Gastrocnemius medialis (tissue), 4 donors: Measurements from ENCODE around the gene RASSF8.

Experiments used
- POLR2A ChIP-seq, 2 donors: fragments of 450-650 bp; IDR thresholded peaks; one replicate each; pipeline ENCODE4 v1.6.1; 2017; ENCODE audit warnings: antibody characterized with exemption in 2 of 2, mild to moderate bottlenecking in 2 of 2, moderate library complexity in 2 of 2
- TF ChIP-seq, protein P1 (sequence below), 5 experiments: fragments of 450-650 bp in 3 of 5; fragments of 200-600 bp in 2 of 5; sonication (generic) in 2 of 5; IDR thresholded peaks in 4 of 5; conservative IDR thresholded peaks in 1 of 5; 1 replicate in 4 of 5; 2 replicates in 1 of 5; pipeline ENCODE4 v1.5.1; 2016 to 2019; ENCODE audit warnings: antibody characterized with exemption in 5 of 5, mild to moderate bottlenecking in 3 of 5, moderate library complexity in 3 of 5

DNA sequence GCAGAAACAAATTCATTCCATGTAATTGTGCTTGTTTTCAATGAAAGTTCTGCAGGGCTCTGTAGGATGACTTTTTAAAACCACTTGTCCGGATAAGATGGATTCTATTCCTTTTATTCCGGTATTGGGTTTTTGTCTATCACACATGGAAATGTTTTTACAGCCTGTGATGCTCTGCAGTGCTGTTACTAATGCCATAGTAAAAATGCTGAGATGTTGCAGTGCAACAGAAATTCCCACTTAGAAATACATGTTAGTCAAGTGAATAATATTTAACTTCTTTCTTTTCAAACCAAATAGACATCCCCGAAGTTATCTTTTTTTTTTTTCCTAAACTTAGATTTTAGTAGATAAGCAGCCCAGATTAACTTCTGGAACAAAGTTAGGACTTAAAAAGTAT is 71.9 kb downstream of the RASSF8 start:
- no peak for TF ChIP-seq POLR2A (IDR thresholded peaks at IDR 0.05)
- TF ChIP-seq, protein P1, sequence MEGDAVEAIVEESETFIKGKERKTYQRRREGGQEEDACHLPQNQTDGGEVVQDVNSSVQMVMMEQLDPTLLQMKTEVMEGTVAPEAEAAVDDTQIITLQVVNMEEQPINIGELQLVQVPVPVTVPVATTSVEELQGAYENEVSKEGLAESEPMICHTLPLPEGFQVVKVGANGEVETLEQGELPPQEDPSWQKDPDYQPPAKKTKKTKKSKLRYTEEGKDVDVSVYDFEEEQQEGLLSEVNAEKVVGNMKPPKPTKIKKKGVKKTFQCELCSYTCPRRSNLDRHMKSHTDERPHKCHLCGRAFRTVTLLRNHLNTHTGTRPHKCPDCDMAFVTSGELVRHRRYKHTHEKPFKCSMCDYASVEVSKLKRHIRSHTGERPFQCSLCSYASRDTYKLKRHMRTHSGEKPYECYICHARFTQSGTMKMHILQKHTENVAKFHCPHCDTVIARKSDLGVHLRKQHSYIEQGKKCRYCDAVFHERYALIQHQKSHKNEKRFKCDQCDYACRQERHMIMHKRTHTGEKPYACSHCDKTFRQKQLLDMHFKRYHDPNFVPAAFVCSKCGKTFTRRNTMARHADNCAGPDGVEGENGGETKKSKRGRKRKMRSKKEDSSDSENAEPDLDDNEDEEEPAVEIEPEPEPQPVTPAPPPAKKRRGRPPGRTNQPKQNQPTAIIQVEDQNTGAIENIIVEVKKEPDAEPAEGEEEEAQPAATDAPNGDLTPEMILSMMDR (IDR thresholded peaks at IDR 0.05 in 4 of 5, conservative IDR thresholded peaks at IDR 0.05 in 1 of 5) = no peak
